Measurements from ENCODE around the gene PLOD2. TPM values are rescaled to one million over a fixed set of nuclear protein-coding genes. Genes with fewer than 3 reads are reported as not detected.
A peak's percentile ranks its signal among the peaks of the same experiment; 100 is the strongest.

PLOD2 gene
- polyA plus RNA-seq, 1 donor (not counting 4 experiments of a cell fraction or from before 2014, with no cell fraction given) = 30.0 TPM

DNA sequence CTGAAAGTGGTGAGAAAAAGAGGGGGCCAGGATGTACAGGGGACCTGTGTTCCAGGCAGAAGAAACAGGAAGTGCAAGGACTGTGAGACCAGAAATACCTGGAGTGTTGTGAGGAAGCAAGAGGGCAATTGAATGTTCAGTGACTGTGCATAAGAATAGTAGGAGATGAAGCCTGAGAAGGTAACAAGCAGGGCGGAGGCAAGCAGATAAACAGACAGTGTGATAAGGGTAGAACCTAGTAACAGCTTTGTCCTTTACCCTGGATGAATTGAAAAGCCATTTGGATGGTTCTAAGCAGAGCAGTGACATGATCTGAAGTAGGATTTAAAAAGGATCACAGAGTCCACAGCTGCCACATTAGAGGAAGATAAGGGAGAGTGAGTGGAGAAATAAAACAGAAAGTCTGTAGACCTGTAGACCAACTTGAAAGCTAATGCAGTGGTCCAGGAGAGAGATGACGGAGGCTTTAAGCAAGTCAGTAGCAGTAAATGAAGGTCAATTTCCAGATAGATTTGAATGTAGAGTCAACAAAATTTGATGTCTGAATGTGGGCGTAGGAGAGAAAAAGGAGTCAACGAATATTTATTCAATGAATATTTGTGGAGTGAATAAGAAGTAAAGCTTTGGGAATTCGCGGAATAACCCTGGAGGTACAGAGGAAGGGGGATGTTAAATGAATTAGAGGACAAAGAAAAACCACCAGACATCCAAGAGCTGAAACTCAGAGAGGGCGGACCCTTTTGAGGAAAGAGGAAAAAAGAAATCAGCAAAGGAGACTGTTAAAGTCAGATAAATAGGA is 4.2 kb upstream of the PLOD2 start:
- Histone ChIP-seq H3K79me2 (ENCODE audit: control insufficient read depth, insufficient read depth, low read length) (no peaks in the 10 kb centered on the region), H3K9me1 (ENCODE audit: control insufficient read depth, extremely low read depth, insufficient read depth, low read length) (no peaks in the 10 kb centered on the region), H2AFZ (ENCODE audit: control insufficient read depth, low read length) (peak overlapping the region; percentile 35), H3K4me1 (ENCODE audit: control insufficient read depth, extremely low read depth, insufficient read depth, low read length) (peaks cover 33% of the 10 kb centered on the region), H4K20me1 (ENCODE audit: control insufficient read depth, extremely low read depth, insufficient read depth, low read length) (no peaks in the 10 kb centered on the region), H3K4me2 (ENCODE audit: control insufficient read depth, extremely low read depth, insufficient read depth, low read depth, low read length) (no peak overlapping the region), H3K4me3 (ENCODE audit: control insufficient read depth in 2 of 3, extremely low read depth in 1 of 3, insufficient read depth in 2 of 3, low read depth in 1 of 3, low read length in 3 of 3) (no peak overlapping the region), H3K9ac (ENCODE audit: control insufficient read depth, extremely low read depth, insufficient read depth, low read length) (no peak overlapping the region), H3K27ac (ENCODE audit: control insufficient read depth, insufficient read depth, low read length) (peak overlapping the region; percentile 25), H3K36me3 (ENCODE audit: control insufficient read depth in 2 of 2, extremely low read depth in 1 of 2, insufficient read depth in 2 of 2, low read length in 2 of 2) (no peaks in the 10 kb centered on the region), H3K9me3 (ENCODE audit: control insufficient read depth, low read depth, low read length) (no peaks in the 10 kb centered on the region), H3K27me3 (ENCODE audit: control insufficient read depth, extremely low read depth, insufficient read depth, low read length) (no peaks in the 10 kb centered on the region)
- FAIRE-seq (peak; percentile 62), DNase-seq (ENCODE audit: low read depth, low spot score) (no peak)
- TF ChIP-seq EZH2 (IDR thresholded peaks at IDR 0.05; ENCODE audit: low read length) = no peak
- TF ChIP-seq, protein P1, sequence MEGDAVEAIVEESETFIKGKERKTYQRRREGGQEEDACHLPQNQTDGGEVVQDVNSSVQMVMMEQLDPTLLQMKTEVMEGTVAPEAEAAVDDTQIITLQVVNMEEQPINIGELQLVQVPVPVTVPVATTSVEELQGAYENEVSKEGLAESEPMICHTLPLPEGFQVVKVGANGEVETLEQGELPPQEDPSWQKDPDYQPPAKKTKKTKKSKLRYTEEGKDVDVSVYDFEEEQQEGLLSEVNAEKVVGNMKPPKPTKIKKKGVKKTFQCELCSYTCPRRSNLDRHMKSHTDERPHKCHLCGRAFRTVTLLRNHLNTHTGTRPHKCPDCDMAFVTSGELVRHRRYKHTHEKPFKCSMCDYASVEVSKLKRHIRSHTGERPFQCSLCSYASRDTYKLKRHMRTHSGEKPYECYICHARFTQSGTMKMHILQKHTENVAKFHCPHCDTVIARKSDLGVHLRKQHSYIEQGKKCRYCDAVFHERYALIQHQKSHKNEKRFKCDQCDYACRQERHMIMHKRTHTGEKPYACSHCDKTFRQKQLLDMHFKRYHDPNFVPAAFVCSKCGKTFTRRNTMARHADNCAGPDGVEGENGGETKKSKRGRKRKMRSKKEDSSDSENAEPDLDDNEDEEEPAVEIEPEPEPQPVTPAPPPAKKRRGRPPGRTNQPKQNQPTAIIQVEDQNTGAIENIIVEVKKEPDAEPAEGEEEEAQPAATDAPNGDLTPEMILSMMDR (optimal IDR thresholded peaks at IDR 0.05 in 1 of 3, IDR thresholded peaks at IDR 0.05 in 1 of 3, conservative IDR thresholded peaks at IDR 0.05 in 1 of 3; ENCODE audit: extremely low read depth in 1 of 3, insufficient read depth in 2 of 3, low read length in 3 of 3) = no peak
- dilution Hi-C loops (cut with MboI; ENCODE audit: extremely low pct_ligation_motif_present, low sequenced_read_pairs) = no loop called here

- H3K9ac ChIP-seq (ENCODE audit: control insufficient read depth, extremely low read depth, insufficient read depth, low read length) = no peak overlapping the region
- no peaks in the 10 kb centered on the region for H3K27me3 ChIP-seq (ENCODE audit: control insufficient read depth, extremely low read depth, insufficient read depth, low read length)
- H3K36me3 ChIP-seq (ENCODE audit: control insufficient read depth in 2 of 2, extremely low read depth in 1 of 2, insufficient read depth in 2 of 2, low read length in 2 of 2) = no peaks in the 10 kb centered on the region
- H2AFZ ChIP-seq (ENCODE audit: control insufficient read depth, low read length) = peak overlapping the region; percentile 35
- H3K4me2 ChIP-seq (ENCODE audit: control insufficient read depth, extremely low read depth, insufficient read depth, low read depth, low read length) = no peak overlapping the region
- dilution Hi-C loops (cut with MboI; ENCODE audit: extremely low pct_ligation_motif_present, low sequenced_read_pairs) = no loop called here
- peak overlapping the region; percentile 63 for H3K27ac ChIP-seq (ENCODE audit: control insufficient read depth, insufficient read depth, low read length)
- H3K4me3 ChIP-seq (ENCODE audit: control insufficient read depth in 2 of 3, extremely low read depth in 1 of 3, insufficient read depth in 2 of 3, low read depth in 1 of 3, low read length in 3 of 3) = no peak overlapping the region
- H3K79me2 ChIP-seq (ENCODE audit: control insufficient read depth, insufficient read depth, low read length) = no peaks in the 10 kb centered on the region
- no peaks in the 10 kb centered on the region for H3K9me3 ChIP-seq (ENCODE audit: control insufficient read depth, low read depth, low read length)
- no peak for TF ChIP-seq EZH2 (IDR thresholded peaks at IDR 0.05; ENCODE audit: low read length)
- TF ChIP-seq, protein P1 (optimal IDR thresholded peaks at IDR 0.05 in 1 of 3, IDR thresholded peaks at IDR 0.05 in 1 of 3, conservative IDR thresholded peaks at IDR 0.05 in 1 of 3; ENCODE audit: extremely low read depth in 1 of 3, insufficient read depth in 2 of 3, low read length in 3 of 3) = no peak
- peaks cover 38% of the 10 kb centered on the region for H3K4me1 ChIP-seq (ENCODE audit: control insufficient read depth, extremely low read depth, insufficient read depth, low read length)
- no peak for DNase-seq (ENCODE audit: low read depth, low spot score)
- FAIRE-seq = no peak
- no peaks in the 10 kb centered on the region for H4K20me1 ChIP-seq (ENCODE audit: control insufficient read depth, extremely low read depth, insufficient read depth, low read length)
- H3K9me1 ChIP-seq (ENCODE audit: control insufficient read depth, extremely low read depth, insufficient read depth, low read length) = no peaks in the 10 kb centered on the region
Observed at GRCh38 chr3:146164506-146164905, 3.5 kb upstream of the PLOD2 start.
